Stimulated activated CD4-positive, alpha-beta T cell treated with anti-CD3 and anti-CD28 coated beads, Interleukin-15, amount 100 ng/mL, for 1 hour (primary cell): ENCODE data around the gene KPNA3.
"Not testable (repeated sequence)": the region's sequence is repeated elsewhere in the genome, so short reads cannot be mapped to it uniquely, and the experiment has no call there.

Source experiments
- DNase-seq, 2 donors: peaks; one replicate each; pipeline ENCODE4 v3.0.0-alpha.2; 2020; ENCODE audit warnings: low read depth in 1 of 2, low spot score in 1 of 2

KPNA3 gene, protein sequence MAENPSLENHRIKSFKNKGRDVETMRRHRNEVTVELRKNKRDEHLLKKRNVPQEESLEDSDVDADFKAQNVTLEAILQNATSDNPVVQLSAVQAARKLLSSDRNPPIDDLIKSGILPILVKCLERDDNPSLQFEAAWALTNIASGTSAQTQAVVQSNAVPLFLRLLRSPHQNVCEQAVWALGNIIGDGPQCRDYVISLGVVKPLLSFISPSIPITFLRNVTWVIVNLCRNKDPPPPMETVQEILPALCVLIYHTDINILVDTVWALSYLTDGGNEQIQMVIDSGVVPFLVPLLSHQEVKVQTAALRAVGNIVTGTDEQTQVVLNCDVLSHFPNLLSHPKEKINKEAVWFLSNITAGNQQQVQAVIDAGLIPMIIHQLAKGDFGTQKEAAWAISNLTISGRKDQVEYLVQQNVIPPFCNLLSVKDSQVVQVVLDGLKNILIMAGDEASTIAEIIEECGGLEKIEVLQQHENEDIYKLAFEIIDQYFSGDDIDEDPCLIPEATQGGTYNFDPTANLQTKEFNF

GRCh38 chr13:49792550-49793324 is at the start of gene KPNA3:
Gene KPNA3, minus strand, starts transcription at chr13:49792682. Its CDS starts 176 bp downstream, at chr13:49792506.
- peak; percentile 87 to 90 for DNase-seq

DNA sequence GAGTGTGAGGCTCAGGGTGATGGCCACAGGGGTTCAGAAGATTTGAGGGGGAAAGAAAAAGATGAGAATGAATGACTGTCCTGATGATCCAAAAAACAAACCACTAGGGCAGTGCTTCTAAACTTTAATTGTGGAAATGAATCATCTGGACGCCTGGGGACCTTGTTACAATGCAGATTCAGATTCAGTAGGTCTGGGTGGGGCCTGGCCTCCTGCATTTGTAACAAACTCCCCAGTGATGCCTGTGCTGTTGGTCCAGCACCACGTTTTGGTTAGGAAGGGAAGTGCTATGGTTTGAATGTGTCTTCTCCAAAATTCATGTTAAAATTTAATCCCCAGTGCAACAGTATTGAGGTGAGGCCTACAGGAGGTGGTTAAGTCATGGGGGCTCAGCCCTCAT is 49.5 kb upstream of the KPNA3 start:
- no peak for DNase-seq

DNA sequence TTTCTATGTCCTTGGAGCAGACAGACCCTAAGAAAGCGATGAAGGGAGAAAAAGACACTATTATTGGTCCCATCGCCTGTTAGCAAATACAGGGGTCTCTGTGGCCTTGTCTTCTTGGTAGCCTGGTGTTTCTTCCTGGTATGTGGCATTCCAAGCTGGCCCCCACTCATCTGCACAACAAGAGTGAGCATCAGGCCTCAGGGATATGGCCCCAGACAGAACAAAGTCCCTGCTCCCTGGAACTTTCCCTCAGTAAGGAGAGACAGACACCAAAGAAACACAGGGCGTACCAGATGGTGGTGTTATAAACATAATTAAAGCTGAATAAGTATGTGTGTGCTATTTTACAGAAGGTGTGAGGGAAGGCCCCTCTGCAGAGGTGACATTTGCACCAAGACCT is 48.2 kb upstream of the KPNA3 start:
- DNase-seq, result no peak

GRCh38 chr13:49840266-49840665 is 47.8 kb upstream of the KPNA3 start:
- DNase-seq, result no peak

DNA sequence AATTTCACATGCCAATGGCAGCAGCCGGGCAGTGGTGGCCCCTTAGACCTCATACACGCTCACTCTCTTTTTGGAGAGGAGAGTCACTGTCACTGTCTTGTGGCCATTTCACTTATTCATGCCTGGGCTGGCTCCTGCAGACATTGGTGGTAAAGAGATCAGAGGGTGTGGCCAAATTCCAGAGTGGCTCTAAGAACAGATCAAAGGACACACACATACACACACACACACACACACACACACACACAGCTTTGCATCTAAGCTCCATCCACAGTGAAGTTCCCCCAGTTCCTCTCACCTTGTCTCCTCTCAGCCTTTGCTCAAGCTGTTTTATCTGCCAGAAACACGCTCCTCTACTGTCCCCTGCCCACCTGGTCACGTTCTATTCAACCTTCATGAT is 46.5 kb upstream of the KPNA3 start:
- DNase-seq, result no peak

DNA sequence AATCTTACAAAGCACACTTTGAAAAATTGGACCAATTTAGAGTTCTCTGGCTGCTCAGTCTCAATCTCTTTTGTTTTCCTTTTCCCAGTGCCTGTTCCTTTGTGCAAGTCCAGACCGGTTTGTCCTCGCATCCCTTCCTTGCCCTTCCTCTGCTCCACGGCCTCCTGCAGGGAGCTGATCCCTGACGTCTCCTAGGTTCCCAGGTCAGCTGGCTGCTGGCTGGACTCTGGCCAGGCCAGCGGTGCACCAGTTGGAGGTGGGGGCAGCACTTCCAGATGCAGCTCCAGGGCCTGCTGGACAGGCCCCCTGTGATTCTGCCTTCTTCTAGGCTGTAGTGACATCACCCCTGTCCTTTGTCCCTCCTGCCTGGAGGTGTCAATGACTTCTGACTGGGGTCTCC is 44.0 kb upstream of the KPNA3 start:
- DNase-seq, result no peak

- DNase-seq, result no peak
Measured at GRCh38 chr13:49833402-49833801, 40.9 kb upstream of the KPNA3 start.

GRCh38 chr13:49831455-49831854 is 39.0 kb upstream of the KPNA3 start:
- no peak for DNase-seq

- DNase-seq, result no peak
Measured at GRCh38 chr13:49830721-49831120, 38.2 kb upstream of the KPNA3 start.

DNA sequence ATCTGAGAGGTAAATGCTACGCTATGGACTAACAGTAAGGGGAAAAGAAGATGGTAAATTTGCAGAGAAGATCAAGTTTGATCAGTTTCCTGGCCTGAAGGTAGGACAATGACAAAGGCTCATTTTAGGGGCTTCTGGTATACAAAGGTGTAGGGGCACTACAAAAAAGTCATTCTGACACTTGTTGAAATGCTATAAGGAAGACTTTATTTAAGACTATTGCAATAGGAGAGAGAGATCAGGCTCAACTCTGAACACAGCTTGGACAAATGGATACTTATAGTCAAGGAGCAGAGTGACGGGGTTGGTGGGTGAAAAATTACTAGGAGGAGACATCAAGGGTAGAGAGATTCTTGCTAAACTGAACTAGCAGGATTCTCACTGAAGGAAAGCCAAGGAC is 37.2 kb upstream of the KPNA3 start:
- no peak for DNase-seq

DNA sequence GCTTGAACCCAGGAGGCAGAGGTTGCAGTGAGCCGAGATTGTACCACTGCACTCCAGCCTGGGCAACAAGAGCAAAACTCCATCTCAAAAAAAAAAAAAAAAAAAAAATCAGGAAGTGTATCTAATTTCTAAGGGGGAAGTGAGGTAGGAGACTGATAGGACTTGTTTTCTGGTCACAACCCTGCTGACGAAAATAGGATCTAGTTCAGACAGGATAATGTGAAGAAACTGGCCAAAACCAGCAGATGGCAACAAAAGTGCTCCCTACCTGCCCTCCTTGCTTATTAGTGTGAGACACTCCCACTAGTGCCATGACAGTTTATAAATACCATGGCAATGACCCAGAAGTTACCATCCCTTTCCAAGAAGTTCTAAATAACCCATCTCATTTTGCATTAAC is 36.0 kb upstream of the KPNA3 start:
- no peak for DNase-seq

- no peak for DNase-seq
Measured at GRCh38 chr13:49827891-49828290, 35.4 kb upstream of the KPNA3 start.

DNA sequence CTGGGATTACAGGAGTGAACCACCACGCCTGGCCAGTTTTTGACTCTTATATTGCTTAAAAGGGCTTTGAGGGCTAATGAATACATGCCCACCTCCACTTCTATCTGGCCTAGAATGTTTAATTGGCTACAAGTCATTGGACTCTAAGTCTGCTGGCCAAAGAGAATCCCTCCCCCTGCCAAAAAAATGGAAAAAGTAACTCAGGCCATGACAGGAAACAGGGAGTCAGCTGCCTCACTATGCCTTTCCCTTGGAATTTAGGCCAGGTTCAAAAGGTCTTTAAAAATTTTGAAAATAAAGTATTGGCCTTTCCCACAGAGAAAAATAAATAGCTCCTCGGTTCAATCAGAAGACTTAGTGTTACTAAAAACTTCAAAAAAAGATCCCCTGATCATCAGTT is 34.9 kb upstream of the KPNA3 start:
- no peak for DNase-seq

- DNase-seq, result no peak
Measured at GRCh38 chr13:49821216-49822009, 28.9 kb upstream of the KPNA3 start.

DNA sequence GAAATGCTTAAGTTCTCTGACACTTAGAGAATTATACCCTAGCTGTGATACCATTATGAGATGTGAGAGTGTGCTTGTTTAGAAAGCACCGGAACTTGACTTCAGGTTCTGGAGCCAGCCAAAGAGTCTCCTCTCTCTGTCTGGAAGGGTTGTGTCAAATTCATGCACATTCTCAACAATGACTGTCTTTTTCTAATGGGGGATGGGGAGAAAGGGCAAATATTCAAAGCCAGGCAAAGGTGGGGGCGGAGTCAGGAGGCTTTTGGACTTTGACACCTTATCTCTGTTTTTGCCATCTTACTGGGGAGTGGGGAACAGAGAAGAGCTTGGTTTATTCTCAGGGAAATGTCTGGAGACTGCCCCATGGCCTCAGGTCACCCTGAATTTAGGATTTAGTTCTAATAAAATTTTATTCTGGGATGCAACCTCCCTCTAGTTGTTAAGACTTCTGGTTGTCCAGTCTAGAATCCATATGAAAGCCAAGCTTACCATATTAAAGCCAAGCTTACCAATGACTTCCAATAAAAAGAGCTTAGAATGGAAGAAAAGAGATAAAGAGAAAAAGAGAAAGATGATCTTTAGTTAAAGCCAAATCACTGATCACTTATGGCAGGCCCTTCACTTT is 28.2 kb upstream of the KPNA3 start:
- DNase-seq, result no peak

GRCh38 chr13:49816047-49816446 is 23.6 kb upstream of the KPNA3 start:
- DNase-seq, result not testable (repeated sequence)

- no peak for DNase-seq
Measured at GRCh38 chr13:49814551-49815270, 22.2 kb upstream of the KPNA3 start.

GRCh38 chr13:49812812-49813211 is 20.3 kb upstream of the KPNA3 start:
- DNase-seq, result no peak

- DNase-seq, result no peak
Measured at GRCh38 chr13:49811527-49811908, 19.0 kb upstream of the KPNA3 start.
